Endometrial microvascular endothelial cells (primary cell): ENCODE results near the gene SLC6A13. TPM values are rescaled to one million over a fixed set of nuclear protein-coding genes. Genes with fewer than 3 reads are reported as not detected.
"Not testable (repeated sequence)": the region's sequence is repeated elsewhere in the genome, so short reads cannot be mapped to it uniquely, and the experiment has no call there.

Source experiments
- in situ Hi-C: cut with HindIII; loops from 2 replicates; pipeline ENCODE4 v1.10.0; 2017; ENCODE audit warnings: low sequenced_read_pairs, low pct_unique_long_range_greater_than_20kb; ENCODE audit errors: inconsistent ontology term
- total RNA-seq: library from RNA; depleted of rRNA; stranded (reverse); fragments of >200 nt; gene quantifications from one replicate; pipeline ENCODE4 v1.2.3, GENCODE V29; 2015; ENCODE audit errors: inconsistent ontology term

SLC6A13 gene
- total RNA-seq, 1 donor from 2014 or later, result not detected

DNA sequence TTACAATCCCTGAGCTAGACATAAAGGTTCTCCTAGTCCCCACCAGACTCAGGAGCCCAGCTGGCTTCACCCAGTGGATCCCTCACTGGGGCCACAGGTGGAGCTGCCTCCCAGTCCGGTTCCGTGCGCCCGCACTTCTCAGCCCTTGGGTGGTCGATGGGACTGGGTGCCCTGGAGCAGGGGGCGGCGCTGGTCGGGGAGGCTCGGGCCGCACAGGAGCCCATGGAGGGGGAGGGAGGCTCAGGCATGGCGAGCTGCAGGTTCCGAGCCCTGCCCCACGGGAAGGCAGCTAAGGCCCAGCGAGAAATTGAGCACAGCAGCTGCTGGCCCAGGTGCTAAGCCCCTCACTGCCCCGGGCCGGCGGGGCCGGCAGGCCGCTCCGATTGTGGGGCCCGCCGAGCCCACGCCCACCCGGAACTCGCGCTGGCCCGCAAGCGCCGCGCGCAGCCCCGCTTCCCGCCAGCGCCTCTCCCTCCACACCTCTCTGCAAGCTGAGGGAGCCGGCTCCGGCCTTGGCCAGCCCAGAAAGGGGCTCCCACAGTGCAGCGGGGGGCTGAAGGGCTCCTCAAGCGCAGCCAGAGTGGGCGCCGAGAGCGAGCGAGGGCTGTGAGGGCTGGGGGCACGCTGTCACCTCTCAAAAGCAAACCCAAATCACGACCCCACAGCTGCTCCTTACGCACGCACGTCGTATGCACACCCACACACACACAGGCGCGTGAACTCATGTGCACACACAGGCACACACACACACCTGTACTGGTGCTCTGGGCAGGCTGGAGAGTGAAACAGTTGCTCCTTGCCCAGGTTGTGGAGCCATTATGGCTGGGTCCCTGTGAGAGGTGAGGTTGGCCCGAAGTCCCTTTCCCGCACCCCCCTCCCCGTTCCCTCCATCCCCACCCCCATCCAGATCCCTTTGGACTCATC, 74.4 kb downstream of the SLC6A13 start:
- in situ Hi-C loops, result not testable (repeated sequence)

DNA sequence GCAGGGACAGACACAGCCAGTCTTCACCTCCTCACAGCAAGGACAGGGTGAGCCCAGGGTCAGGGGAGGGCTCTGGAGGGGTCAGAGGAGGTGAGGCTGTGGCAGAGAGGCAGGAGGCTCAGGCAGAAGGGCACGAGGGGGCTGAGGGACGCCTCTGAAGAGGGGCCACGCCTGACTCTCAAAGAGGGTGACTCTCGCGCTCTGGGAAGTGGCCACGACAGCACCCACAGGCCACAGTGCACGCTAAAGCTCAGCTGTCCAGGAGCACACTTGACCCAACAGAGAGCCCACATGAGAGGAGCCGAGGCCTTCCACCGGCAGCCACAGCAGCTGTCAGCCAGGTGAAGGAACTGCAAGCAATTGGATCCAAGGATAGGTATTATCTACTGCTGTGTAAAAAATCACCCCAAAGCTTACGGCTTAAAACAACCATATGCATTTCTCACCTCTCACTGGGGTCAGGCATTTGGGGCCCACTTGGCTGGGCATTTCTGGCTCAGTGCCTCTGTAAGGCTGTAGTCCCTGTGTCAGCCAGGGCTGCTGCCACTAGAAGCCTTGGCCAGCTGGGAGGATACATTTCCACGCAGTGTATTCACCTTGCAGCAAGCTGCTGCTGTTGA, 76.5 kb downstream of the SLC6A13 start:
- in situ Hi-C loops, result no loop called here

DNA sequence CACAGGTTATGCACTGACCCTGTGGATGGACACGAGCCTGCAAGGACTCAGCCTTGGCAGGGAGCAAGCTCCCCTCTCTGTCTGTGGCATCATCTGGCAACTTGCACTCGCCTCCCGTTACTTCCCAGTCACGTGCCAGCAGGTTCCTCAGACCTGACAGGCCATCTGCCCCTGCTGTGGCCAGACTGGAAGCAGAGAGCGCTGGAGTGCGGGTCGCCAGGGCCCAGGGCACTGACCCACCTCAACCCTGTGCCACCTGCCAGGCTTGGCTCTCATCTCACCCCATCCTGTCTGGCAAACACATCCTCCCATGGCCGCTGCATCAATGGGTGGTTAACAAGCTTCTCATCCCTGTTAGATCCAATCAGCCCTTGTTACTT, 77.1 kb downstream of the SLC6A13 start:
- in situ Hi-C loops, result no loop called here

DNA sequence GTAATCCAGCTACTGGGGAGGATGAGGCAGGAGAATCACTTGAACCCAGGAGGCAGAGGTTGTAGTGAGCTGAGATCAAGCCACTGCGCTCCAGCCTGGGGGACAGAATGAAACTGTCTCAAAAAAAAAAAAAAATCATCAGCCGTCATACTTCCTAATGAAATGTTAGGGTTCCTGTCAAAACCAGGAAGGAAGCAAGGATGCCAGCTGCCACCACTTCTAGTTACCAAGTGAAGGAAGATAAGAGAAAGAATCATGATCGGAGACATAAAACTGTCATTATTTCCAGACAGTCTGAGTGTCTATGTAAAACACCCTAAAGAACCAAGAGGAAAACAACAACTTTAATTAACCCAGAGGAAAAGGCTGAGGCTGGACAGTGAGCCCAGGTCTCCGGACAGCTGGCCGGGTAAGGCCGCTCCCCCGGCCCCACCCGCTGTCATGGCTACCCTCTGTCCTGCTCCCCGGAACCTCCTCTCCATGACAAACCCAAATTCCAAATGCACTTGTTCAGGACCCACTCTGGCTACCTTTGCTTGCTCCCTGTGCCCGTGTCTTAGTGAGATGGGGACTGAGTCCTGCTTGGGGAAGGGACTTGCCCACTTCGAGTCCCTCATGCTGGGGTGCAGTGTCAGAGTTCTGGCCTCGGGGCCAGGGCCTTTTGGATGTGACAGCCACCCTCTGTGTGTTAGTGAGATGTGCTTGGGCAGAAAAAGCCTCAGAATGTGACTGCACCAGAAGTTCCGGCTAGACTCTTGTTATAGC, 77.6 kb downstream of the SLC6A13 start:
- in situ Hi-C loops, result no loop called here

DNA sequence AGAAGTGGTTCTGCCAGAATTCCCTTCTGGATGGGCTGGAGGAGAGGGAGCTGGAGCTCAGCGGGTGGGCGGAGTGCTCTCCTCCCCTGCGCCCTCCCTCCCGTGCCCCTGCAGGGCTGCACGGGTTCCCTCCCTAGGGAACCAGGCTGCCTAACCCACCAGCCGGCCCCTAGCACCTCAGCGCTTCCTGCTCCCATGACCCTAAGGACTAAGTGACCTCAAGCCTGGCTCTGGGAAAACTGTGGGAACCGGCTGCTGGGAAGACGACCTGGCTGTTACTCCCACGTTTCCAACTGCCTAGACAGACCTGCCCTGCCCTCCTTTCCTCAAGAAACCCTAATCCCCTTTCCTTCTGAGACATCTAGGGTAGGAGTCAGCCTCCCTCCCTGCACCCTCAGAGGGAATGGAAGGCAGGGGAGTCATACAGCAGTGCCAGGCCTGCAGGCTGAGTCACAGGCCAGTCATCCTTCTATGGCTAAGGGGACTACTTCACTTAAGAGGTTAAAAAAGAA, 80.2 kb downstream of the SLC6A13 start:
- in situ Hi-C loops, result no loop called here

DNA sequence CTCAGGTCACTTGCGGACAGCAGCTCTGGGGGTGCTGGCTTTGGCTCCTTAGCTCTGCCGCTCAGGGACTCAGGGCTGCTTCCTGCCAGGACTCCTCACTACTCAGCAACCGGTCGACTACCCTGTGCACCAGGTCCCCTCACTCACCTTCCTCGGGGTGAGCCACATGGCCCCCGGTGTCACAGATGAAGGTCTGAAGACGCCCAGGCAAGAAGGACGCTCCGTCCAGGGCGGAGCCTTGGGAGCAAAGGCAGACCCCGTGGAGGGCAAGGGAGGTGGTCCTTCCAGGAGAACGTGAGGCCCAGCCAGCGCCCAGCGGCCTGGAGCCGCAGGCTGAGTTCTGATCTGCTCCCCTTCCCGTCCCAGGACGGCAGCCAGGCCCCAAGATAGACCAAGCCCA, 80.7 kb downstream of the SLC6A13 start:
- in situ Hi-C loops, result no loop called here

DNA sequence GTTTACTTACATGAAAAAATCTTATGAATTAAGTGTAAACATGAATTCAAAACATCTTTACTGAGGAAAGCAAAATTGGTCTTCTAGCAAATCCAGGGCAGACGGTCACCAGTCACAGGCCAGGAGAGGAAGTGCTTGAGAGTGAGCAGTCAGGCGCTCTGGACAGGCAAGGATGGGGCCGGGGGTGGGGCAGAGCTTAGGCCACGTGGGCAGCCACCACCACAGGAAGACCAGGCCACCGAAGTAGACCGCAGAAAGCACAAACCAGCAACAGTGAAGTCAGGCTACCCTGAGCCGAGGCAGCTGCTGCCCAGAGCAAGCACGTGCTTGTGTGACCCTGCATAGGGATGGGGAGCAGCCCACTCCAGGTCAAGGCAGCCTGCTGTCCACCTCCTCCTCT, 82.2 kb downstream of the SLC6A13 start:
- in situ Hi-C loops, result no loop called here

DNA sequence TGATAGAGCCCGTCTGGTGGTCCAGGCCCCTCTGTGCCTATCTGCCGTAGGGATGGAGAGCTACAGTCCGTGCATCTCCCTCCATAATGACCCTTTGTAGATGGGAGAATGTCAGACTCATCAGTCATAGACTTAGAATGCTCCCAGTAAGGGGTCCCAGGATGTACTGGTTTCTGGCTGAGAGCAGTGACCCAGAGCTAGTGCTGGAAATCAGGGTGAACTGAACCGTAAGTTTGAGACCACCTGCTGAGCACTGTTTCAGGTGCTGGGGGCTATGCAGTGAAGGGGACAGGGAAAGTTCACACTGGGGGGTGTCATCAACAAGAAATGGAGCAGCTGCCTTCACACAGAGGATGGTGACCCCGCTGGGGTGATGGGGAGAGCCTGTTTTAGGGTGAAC, 82.8 kb downstream of the SLC6A13 start:
- in situ Hi-C loops, result no loop called here

DNA sequence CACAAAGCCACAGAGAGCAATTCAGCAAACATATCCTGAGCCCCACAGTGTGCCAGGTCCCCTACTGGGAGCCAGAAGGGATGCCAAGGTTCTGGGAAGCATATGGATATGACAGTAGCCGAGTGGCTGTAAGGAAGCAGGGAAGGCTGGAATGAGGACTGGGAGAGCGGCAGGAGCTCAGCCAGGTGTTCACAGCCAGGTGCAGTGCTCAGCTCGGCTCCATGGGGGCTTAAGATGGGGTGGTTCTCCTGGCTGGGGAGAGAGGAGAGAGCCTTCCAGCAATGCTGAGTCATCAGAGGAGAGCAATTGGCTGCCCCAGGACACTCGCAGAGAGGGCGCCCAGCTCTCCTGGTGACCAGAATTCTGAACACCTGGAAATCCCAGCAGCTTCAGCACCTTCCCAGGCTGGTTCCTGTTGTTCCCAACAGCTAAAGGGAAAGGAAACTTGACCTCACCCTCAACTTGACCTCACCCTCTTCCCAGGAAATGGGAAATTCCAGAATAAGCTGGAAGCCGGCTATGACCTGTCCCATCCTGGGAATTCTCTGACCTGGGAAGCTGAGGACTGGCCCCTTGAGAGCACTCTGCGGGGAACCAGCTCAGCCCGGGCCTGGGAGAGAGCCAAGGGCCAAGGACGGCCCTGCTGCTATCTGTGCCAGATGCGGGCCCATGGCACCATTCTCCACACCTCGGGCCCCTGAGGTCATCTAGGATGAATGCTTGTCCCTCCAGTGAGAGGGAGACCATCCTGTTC, 83.3 kb downstream of the SLC6A13 start:
- in situ Hi-C loops, result no loop called here

DNA sequence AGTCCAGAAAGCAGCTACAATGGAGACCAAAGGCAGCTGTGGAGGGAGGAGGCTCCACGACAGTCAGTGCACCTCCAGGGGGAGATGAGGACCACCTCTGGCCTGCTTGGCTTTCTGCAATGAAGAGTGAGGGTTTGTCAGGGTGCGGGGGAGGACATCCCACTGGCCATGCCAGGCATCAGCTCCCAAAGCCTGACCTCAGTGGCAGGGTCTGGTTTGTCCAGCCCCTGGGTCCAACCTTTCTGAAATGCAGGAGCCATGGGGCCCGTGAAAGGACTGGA, 83.9 kb downstream of the SLC6A13 start:
- in situ Hi-C loops, result no loop called here

DNA sequence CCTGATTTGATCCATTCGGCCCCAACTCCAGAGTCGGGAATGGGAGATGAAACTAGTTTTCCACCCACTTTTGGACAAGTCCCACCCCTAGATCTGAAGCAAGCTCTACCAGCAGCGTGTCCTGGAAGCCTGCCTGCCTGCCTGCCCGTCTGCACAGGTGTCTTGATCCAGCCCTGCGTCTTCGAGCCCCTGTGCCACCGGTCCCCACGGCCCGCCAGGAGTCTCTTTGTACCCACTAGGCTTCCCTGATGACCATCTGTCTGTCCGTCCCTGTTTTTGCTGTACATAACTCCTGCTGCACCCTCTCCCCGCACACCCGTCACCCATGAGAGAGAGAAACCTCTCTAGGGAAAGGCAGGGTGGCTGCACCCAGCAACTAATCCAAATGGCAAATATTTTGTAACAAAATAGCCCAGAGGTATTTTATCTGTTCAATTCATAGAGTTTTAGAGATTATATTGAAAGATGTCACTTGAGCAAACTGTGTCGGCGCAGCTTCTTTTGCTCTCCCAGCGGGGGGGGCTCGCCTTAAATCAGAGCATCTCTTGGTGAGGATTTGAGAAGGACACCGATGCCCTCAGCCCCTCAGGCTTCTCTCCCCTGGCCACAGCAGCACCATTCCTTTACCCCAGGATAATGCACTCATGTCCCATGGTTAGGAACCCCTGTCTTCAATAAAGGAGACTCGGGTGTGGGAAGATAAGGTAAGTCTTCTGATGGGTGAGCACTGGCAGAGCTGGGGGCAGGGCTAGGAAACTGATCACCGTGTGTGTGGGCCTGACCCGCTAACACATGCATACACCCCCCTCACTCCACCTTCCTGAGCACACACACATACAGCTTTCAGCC, 84.4 kb downstream of the SLC6A13 start:
- in situ Hi-C loops, result no loop called here

DNA sequence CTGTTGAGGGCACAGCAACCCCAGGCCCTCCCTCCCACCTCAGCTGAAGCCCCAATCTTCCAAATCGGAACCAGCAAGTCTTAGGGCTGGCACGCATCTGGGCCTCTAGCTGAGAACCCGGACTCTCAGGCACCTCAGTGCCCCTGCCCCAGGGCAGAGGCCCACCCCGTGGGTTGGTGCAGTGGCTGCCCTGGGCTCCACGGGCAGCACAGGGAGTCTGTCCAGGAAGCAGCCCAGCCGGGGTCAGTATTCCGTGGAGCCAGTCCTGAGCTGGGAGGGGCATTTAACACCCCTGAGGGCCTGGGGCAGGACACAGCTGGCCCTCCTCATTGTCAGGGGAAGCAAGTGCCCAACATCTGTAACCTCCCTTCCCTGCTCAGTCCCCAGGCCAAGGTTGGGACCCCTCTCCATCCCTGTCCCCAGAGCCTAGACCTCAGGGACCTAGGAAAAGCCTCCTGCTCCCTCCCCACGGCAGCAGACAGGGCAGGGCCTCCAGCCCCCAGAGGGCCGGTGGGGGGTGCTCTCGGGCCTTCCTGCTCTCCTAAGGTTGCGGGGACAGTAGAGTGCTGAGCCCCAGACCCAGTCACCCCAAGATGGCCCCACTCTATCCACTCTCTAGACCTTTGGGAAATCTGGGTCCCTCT, 85.2 kb downstream of the SLC6A13 start:
- in situ Hi-C loops, result no loop called here

DNA sequence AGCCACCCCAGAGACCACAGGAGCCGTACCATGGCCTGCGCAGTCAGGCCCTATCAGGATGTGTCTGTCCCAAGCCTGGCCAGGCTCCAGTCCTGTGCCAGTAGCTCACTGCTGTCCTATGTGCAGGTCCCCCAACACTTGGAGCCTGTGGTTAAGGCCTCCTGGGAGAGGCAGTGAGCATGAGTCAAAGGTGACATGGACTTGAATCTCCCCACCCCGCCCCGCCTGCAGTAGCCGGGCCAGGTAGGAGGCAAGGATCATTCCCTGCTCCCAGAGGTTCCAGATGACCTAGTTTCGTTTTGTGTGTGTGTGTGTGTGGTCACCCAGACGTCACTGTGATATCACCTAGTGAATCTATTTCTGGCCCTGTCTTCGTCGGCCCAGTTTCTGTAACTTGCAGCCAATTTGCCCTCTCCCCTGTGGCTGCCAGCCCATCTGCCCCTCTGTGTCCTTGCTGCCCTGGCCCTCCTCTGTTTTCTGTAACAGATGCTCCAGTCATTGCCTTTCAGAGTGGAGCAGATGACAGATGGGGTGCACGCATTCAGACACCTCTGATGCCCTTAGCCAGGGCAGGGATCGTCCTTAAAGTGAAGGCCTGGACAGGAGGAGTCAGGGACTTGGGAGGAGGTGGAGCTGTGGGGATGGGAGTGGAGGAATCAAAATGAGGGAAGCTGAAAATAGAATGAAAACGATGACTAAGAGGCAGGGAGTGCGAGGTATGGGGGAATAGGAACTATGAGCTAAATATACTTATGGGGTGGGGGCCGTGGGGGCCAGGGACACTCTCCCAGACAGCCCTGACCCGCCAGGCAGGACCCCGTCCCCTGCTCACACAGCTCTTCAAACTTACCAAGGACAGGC, 86.1 kb downstream of the SLC6A13 start:
- in situ Hi-C loops, result no loop called here

DNA sequence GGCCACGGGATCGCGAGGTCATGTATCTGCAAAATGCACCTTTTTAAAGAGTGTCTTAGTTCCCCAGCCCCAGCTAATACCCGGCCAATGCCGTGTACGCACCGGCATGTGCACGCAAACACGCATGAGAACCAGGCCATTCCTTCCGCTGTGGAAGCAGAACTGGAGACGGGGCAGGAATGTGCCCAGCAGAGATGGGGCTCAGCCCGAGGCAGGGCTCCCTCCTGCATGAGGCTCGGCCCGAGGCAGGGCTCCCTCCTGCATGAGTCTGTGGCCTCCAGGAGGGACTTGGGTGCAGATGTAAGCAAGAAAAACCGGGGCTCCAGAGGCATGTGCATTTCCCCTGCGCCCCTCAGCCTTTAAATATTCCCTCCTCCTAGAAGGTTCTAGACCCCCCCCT, 86.9 kb downstream of the SLC6A13 start:
- in situ Hi-C loops, result no loop called here

DNA sequence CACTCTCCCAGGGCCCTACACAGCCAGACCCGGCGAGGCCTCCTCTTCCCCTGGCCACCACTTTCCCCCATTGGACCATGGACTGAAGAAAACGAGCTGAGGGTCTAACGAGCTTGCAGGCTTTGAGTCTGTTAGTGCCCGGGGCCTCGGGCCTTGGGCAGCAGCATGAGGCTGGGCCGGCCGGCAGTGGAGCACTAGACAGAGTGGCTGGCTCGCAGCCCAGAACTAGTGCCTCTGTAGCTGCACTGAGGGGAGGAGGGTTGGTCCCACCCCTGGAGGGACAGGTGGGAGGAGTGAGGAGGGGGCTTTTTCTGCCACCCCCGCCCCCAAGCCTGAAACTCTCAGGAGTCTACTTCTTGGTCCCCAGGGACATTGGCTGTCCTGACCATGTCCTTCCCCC, 87.4 kb downstream of the SLC6A13 start:
- in situ Hi-C loops, result no loop called here

DNA sequence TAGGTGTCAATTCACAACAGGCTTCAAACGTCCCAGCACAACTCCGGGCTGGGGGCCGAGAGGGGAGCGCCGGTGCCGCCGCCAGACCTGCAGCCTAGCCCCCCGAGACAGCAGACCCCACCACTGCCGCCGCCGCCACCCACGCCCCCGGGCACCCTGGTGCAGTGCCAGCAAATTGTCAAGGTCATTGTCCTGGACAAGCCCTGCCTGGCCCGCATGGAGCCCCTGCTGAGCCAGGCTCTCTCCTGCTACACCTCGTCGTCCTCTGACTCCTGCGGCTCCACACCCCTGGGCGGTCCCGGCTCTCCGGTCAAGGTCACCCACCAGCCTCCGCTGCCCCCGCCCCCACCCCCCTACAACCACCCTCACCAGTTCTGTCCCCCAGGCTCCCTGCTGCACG, 88.0 kb downstream of the SLC6A13 start:
- in situ Hi-C loops, result no loop called here

DNA sequence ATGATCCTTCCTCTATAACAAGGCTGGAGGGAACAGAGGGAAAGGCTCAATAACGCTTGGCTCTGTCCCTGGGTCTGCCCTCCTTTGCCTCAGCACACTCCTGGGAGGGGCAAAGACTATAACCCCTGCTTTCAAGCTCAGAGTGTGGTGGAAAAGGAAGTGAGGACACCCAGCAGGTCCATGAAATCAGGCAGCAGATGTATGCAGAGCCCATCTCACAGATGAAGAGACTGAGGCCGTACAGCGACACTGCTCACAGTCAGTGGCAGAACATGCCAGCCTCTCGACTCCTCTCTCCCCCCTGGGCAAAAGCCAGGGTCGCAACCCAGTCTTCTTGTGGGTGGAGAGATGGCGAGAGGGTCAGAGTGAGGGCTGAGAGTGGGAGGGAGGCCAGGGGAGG, 88.5 kb downstream of the SLC6A13 start:
- in situ Hi-C loops, result no loop called here
